ENCODE measurements around the gene PTTG1IP.

PTTG1IP gene

GRCh38 chr21:44905016-44905727, 31.7 kb upstream of the PTTG1IP start:
- H4K20me1 ChIP-seq (ENCODE audit: control insufficient read depth, insufficient read depth, low read depth, low read length): peaks cover 3% of the 10 kb centered on the region; the same call in 1 of the 2 replicates
- no peak overlapping the region for H3K4me3 ChIP-seq (ENCODE audit: low read length)
- H3K27ac ChIP-seq (ENCODE audit: low read depth, low read length): no peak overlapping the region
- no peaks in the 10 kb centered on the region for H3K4me1 ChIP-seq (ENCODE audit: control insufficient read depth, low read length)
- H3K36me3 ChIP-seq (ENCODE audit: control insufficient read depth, low read length): no peaks in the 10 kb centered on the region
- peaks cover 11% of the 10 kb centered on the region for H3K9me3 ChIP-seq (ENCODE audit: control insufficient read depth, insufficient read depth, low read length)
- H3K79me2 ChIP-seq (ENCODE audit: control insufficient read depth, low read length): no peaks in the 10 kb centered on the region
- TF ChIP-seq, protein P1, sequence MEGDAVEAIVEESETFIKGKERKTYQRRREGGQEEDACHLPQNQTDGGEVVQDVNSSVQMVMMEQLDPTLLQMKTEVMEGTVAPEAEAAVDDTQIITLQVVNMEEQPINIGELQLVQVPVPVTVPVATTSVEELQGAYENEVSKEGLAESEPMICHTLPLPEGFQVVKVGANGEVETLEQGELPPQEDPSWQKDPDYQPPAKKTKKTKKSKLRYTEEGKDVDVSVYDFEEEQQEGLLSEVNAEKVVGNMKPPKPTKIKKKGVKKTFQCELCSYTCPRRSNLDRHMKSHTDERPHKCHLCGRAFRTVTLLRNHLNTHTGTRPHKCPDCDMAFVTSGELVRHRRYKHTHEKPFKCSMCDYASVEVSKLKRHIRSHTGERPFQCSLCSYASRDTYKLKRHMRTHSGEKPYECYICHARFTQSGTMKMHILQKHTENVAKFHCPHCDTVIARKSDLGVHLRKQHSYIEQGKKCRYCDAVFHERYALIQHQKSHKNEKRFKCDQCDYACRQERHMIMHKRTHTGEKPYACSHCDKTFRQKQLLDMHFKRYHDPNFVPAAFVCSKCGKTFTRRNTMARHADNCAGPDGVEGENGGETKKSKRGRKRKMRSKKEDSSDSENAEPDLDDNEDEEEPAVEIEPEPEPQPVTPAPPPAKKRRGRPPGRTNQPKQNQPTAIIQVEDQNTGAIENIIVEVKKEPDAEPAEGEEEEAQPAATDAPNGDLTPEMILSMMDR (IDR thresholded peaks at IDR 0.05; ENCODE audit: low read depth, low read length, poor library complexity, severe bottlenecking): no peak
- TF ChIP-seq EZH2phosphoT487 (IDR thresholded peaks at IDR 0.05; ENCODE audit: borderline replicate concordance, low read length): no peak
- H3K4me2 ChIP-seq (ENCODE audit: low read length): no peak overlapping the region
- H3K9me2 ChIP-seq (replicated peaks; ENCODE audit: control insufficient read depth, low read length): no peaks in the 10 kb centered on the region
- peaks cover 16% of the 10 kb centered on the region for H3K27me3 ChIP-seq (ENCODE audit: control insufficient read depth, low read length)
- H3F3A ChIP-seq (ENCODE audit: control insufficient read depth, insufficient read depth): no peaks in the 10 kb centered on the region

- Histone ChIP-seq H3K4me1 (ENCODE audit: control insufficient read depth, low read length) (no peaks in the 10 kb centered on the region), H3K4me2 (ENCODE audit: low read length) (no peak overlapping the region), H3K36me3 (ENCODE audit: control insufficient read depth, low read length) (no peaks in the 10 kb centered on the region)
Measured at GRCh38 chr21:44904141-44904923, 30.8 kb upstream of the PTTG1IP start.

GRCh38 chr21:44903689-44904088, 30.2 kb upstream of the PTTG1IP start:
- H3K79me2 ChIP-seq (ENCODE audit: control insufficient read depth, low read length): no peaks in the 10 kb centered on the region
- no peaks in the 10 kb centered on the region for H3K36me3 ChIP-seq (ENCODE audit: control insufficient read depth, low read length)
- H3K4me3 ChIP-seq (ENCODE audit: low read length): no peak overlapping the region
- no peak overlapping the region for H3K27ac ChIP-seq (ENCODE audit: low read depth, low read length)
- peaks cover 14% of the 10 kb centered on the region for H3K27me3 ChIP-seq (ENCODE audit: control insufficient read depth, low read length)
- H3K9me2 ChIP-seq (replicated peaks; ENCODE audit: control insufficient read depth, low read length): no peaks in the 10 kb centered on the region
- TF ChIP-seq EZH2phosphoT487 (IDR thresholded peaks at IDR 0.05; ENCODE audit: borderline replicate concordance, low read length): no peak
- TF ChIP-seq, protein P1 (IDR thresholded peaks at IDR 0.05; ENCODE audit: low read depth, low read length, poor library complexity, severe bottlenecking): no peak
- no peak overlapping the region for H3K4me2 ChIP-seq (ENCODE audit: low read length)
- H3F3A ChIP-seq (ENCODE audit: control insufficient read depth, insufficient read depth): no peaks in the 10 kb centered on the region
- no peaks in the 10 kb centered on the region for H3K4me1 ChIP-seq (ENCODE audit: control insufficient read depth, low read length)
- H3K9me3 ChIP-seq (ENCODE audit: control insufficient read depth, insufficient read depth, low read length): peaks cover 11% of the 10 kb centered on the region
- peaks cover 1% of the 10 kb centered on the region; the same call in 1 of the 2 replicates for H4K20me1 ChIP-seq (ENCODE audit: control insufficient read depth, insufficient read depth, low read depth, low read length)

More at GRCh38 chr21:44904141-44904923, 30.8 kb upstream of the PTTG1IP start:
- Histone ChIP-seq H3K9me2 (replicated peaks; ENCODE audit: control insufficient read depth, low read length) (no peaks in the 10 kb centered on the region), H3F3A (ENCODE audit: control insufficient read depth, insufficient read depth) (no peaks in the 10 kb centered on the region), H4K20me1 (ENCODE audit: control insufficient read depth, insufficient read depth, low read depth, low read length) (peaks cover 3% of the 10 kb centered on the region; the same call in 1 of the 2 replicates), H3K79me2 (ENCODE audit: control insufficient read depth, low read length) (no peaks in the 10 kb centered on the region), H3K27ac (ENCODE audit: low read depth, low read length) (no peak overlapping the region), H3K9me3 (ENCODE audit: control insufficient read depth, insufficient read depth, low read length) (peaks cover 11% of the 10 kb centered on the region), H3K27me3 (ENCODE audit: control insufficient read depth, low read length) (peaks cover 16% of the 10 kb centered on the region), H3K4me3 (ENCODE audit: low read length) (no peak overlapping the region)
- no peak for TF ChIP-seq EZH2phosphoT487 (IDR thresholded peaks at IDR 0.05; ENCODE audit: borderline replicate concordance, low read length)
- TF ChIP-seq, protein P1 (IDR thresholded peaks at IDR 0.05; ENCODE audit: low read depth, low read length, poor library complexity, severe bottlenecking): no peak
